Measurements from ENCODE around the gene PRPS2.

Gene PRPS2

DNA sequence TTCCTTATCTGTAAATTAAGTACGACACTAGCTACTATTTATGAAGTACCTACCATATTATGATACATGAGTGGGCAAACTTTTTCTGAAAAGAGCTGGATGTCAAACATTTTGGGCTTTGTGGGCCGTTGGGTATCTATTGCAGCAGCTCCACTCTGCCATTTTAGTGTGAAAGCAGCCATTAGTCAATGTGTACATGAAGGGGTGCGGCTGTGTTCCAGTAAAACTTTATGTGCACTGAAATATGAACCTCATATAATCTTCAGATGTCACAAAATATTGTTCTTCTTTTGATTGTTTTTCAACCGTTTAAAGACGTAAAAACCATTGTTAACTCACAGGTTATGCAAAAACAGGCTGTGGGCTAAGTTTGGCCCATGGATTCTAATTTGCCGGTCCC lies 14.1 kb downstream of the PRPS2 start:
- Histone ChIP-seq H4K20me1 (ENCODE audit: insufficient read depth, low read length, poor library complexity, severe bottlenecking) (no peaks in the 10 kb centered on the region), H3K9me2 (replicated peaks; ENCODE audit: low read depth, low read length) (no peaks in the 10 kb centered on the region), H3K9me3 (ENCODE audit: insufficient read depth, low read depth, low read length) (no peaks in the 10 kb centered on the region), H3K36me3 (ENCODE audit: insufficient read depth, low read length) (peaks cover 29% of the 10 kb centered on the region; the same call in 1 of the 2 replicates), H3F3A (ENCODE audit: low read depth) (no peaks in the 10 kb centered on the region), H2AFZ (ENCODE audit: low read length) (no peak overlapping the region), H3K27me3 (ENCODE audit: insufficient read depth, low read length, poor library complexity, severe bottlenecking) (no peaks in the 10 kb centered on the region), H3K4me3 (ENCODE audit: low read length, poor library complexity, severe bottlenecking) (no peak overlapping the region), H3K4me1 (ENCODE audit: insufficient read depth, low read length, poor library complexity, severe bottlenecking) (no peaks in the 10 kb centered on the region), H3K9ac (ENCODE audit: low read depth, low read length, poor library complexity, severe bottlenecking) (no peak overlapping the region), H3K79me2 (ENCODE audit: insufficient read depth, low read length) (no peaks in the 10 kb centered on the region), H3K4me2 (ENCODE audit: low read depth, low read length, poor library complexity, severe bottlenecking) (no peak overlapping the region)
- TF ChIP-seq EZH2phosphoT487 (IDR thresholded peaks at IDR 0.05; ENCODE audit: borderline replicate concordance) = no peak
- TF ChIP-seq, protein P1, sequence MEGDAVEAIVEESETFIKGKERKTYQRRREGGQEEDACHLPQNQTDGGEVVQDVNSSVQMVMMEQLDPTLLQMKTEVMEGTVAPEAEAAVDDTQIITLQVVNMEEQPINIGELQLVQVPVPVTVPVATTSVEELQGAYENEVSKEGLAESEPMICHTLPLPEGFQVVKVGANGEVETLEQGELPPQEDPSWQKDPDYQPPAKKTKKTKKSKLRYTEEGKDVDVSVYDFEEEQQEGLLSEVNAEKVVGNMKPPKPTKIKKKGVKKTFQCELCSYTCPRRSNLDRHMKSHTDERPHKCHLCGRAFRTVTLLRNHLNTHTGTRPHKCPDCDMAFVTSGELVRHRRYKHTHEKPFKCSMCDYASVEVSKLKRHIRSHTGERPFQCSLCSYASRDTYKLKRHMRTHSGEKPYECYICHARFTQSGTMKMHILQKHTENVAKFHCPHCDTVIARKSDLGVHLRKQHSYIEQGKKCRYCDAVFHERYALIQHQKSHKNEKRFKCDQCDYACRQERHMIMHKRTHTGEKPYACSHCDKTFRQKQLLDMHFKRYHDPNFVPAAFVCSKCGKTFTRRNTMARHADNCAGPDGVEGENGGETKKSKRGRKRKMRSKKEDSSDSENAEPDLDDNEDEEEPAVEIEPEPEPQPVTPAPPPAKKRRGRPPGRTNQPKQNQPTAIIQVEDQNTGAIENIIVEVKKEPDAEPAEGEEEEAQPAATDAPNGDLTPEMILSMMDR (conservative IDR thresholded peaks at IDR 0.05; ENCODE audit: low read length) = no peak

- H4K20me1 ChIP-seq (ENCODE audit: insufficient read depth, low read length, poor library complexity, severe bottlenecking) = no peaks in the 10 kb centered on the region
- H3F3A ChIP-seq (ENCODE audit: low read depth) = no peaks in the 10 kb centered on the region
- no peaks in the 10 kb centered on the region for H3K79me2 ChIP-seq (ENCODE audit: insufficient read depth, low read length)
- no peak overlapping the region for H3K4me3 ChIP-seq (ENCODE audit: low read length, poor library complexity, severe bottlenecking)
- TF ChIP-seq EZH2phosphoT487 (IDR thresholded peaks at IDR 0.05; ENCODE audit: borderline replicate concordance) = no peak
- TF ChIP-seq, protein P1 (conservative IDR thresholded peaks at IDR 0.05; ENCODE audit: low read length) = no peak
- H3K36me3 ChIP-seq (ENCODE audit: insufficient read depth, low read length) = peaks cover 20% of the 10 kb centered on the region; the same call in 1 of the 2 replicates
- H2AFZ ChIP-seq (ENCODE audit: low read length) = no peak overlapping the region
- no peaks in the 10 kb centered on the region for H3K27me3 ChIP-seq (ENCODE audit: insufficient read depth, low read length, poor library complexity, severe bottlenecking)
- H3K4me1 ChIP-seq (ENCODE audit: insufficient read depth, low read length, poor library complexity, severe bottlenecking) = no peaks in the 10 kb centered on the region
- no peak overlapping the region for H3K4me2 ChIP-seq (ENCODE audit: low read depth, low read length, poor library complexity, severe bottlenecking)
- no peaks in the 10 kb centered on the region for H3K9me3 ChIP-seq (ENCODE audit: insufficient read depth, low read depth, low read length)
- no peak overlapping the region for H3K9ac ChIP-seq (ENCODE audit: low read depth, low read length, poor library complexity, severe bottlenecking)
- no peaks in the 10 kb centered on the region for H3K9me2 ChIP-seq (replicated peaks; ENCODE audit: low read depth, low read length)
Observed at GRCh38 chrX:12811658-12812057, 20.4 kb downstream of the PRPS2 start.

DNA sequence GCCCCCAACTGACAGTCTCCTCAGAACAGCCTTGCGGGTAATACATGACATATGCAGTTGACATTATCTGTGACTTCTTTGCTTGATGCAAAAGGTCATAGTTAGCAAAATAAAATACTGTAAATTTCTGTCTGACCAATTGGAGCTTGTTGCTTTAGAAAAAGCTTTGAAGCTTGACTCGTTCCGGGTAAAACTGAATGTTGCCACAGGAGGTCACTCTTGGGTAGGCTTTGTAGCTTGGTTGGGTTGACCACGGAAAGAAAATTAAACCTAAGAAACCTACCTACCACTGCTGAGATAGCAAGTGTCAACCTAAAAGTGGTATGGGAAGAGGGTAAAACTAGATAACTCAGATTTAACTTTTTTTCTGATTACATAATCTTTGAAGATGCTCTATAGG lies 23.2 kb downstream of the PRPS2 start:
- peaks cover 12% of the 10 kb centered on the region; the same call in 1 of the 2 replicates for H3K36me3 ChIP-seq (ENCODE audit: insufficient read depth, low read length)
- H3K27me3 ChIP-seq (ENCODE audit: insufficient read depth, low read length, poor library complexity, severe bottlenecking) = no peaks in the 10 kb centered on the region
- H2AFZ ChIP-seq (ENCODE audit: low read length) = no peak overlapping the region
- TF ChIP-seq EZH2phosphoT487 (IDR thresholded peaks at IDR 0.05; ENCODE audit: borderline replicate concordance) = no peak
- TF ChIP-seq, protein P1 (conservative IDR thresholded peaks at IDR 0.05; ENCODE audit: low read length) = peak; percentile 63
- no peak overlapping the region for H3K4me2 ChIP-seq (ENCODE audit: low read depth, low read length, poor library complexity, severe bottlenecking)
- H3K4me3 ChIP-seq (ENCODE audit: low read length, poor library complexity, severe bottlenecking) = no peak overlapping the region
- H3K79me2 ChIP-seq (ENCODE audit: insufficient read depth, low read length) = no peaks in the 10 kb centered on the region
- no peaks in the 10 kb centered on the region for H3K9me3 ChIP-seq (ENCODE audit: insufficient read depth, low read depth, low read length)
- H3F3A ChIP-seq (ENCODE audit: low read depth) = no peaks in the 10 kb centered on the region
- H3K4me1 ChIP-seq (ENCODE audit: insufficient read depth, low read length, poor library complexity, severe bottlenecking) = no peaks in the 10 kb centered on the region
- no peaks in the 10 kb centered on the region for H3K9me2 ChIP-seq (replicated peaks; ENCODE audit: low read depth, low read length)
- no peak overlapping the region for H3K9ac ChIP-seq (ENCODE audit: low read depth, low read length, poor library complexity, severe bottlenecking)
- H4K20me1 ChIP-seq (ENCODE audit: insufficient read depth, low read length, poor library complexity, severe bottlenecking) = no peaks in the 10 kb centered on the region

All from Loucy (cell line).